Measurements from ENCODE around the gene SLITRK6. TPM values are rescaled to one million over a fixed set of nuclear protein-coding genes. Genes with fewer than 3 reads are reported as not detected.

Gene SLITRK6, protein sequence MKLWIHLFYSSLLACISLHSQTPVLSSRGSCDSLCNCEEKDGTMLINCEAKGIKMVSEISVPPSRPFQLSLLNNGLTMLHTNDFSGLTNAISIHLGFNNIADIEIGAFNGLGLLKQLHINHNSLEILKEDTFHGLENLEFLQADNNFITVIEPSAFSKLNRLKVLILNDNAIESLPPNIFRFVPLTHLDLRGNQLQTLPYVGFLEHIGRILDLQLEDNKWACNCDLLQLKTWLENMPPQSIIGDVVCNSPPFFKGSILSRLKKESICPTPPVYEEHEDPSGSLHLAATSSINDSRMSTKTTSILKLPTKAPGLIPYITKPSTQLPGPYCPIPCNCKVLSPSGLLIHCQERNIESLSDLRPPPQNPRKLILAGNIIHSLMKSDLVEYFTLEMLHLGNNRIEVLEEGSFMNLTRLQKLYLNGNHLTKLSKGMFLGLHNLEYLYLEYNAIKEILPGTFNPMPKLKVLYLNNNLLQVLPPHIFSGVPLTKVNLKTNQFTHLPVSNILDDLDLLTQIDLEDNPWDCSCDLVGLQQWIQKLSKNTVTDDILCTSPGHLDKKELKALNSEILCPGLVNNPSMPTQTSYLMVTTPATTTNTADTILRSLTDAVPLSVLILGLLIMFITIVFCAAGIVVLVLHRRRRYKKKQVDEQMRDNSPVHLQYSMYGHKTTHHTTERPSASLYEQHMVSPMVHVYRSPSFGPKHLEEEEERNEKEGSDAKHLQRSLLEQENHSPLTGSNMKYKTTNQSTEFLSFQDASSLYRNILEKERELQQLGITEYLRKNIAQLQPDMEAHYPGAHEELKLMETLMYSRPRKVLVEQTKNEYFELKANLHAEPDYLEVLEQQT
- not detected in 2 replicates for total RNA-seq

GRCh38 chr13:85799097-85799582 lies at the start of gene SLITRK6:
Gene SLITRK6 (minus strand): TSS chr13:85799419. CDS start chr13:85796508, 2,911 bp downstream.

Data from cardiac ventricle fibroblast (primary cell).